ENCODE results near the gene ZNF217.
"Not testable (repeated sequence)": the region's sequence is repeated elsewhere in the genome, so short reads cannot be mapped to it uniquely, and the experiment has no call there.

Gene ZNF217

DNA sequence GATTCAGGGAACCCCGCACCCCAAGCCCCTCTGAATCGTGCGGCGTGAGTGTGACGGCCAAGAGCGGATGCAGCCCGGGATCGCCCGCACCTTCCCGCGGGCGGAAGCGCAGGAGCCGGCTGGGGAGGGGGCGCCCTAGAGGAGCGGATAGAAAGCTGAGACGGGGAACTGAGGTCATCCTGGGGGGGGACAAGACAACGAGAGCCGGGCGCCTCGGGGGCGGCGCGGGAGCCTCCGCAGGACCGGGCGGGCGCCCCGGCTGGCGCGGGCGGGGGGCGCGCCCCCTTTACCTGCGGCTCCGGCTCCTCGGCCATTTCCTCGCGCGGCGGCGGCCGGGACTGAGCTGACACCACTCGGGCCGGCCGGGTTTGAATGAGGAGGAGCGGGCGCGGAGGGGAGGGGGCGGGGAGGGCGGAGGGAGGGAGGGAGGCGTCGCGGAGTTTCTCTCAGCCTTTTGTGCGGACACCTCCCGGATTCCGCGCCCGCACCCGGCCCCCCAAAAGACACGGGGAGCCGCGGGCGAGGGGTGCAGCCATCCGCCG is at the start of gene ZNF217:
Gene ZNF217 (minus strand): TSS at position 374 of the 542 bp plus-strand sequence. CDS start 11,013 bp downstream, outside the sequence.
- H3K9me3 ChIP-seq (ENCODE audit: control insufficient read depth, low read depth, low read length); H3K27me3 ChIP-seq (ENCODE audit: control insufficient read depth, insufficient read depth, low read length); H3K36me3 ChIP-seq (ENCODE audit: control insufficient read depth, low read depth, low read length): not testable (repeated sequence)
- Histone ChIP-seq H3K9ac (ENCODE audit: low read length) (peak within 1 kb of the TSS; percentile 88), H3K27ac (ENCODE audit: low read length) (peak within 1 kb of the TSS; percentile 85), H3K4me3 (ENCODE audit: low read length) (peak within 1 kb of the TSS; percentile 81), H3K4me1 (ENCODE audit: control insufficient read depth, low read depth, low read length) (peaks cover 45% of the 10 kb centered on the region)

DNA sequence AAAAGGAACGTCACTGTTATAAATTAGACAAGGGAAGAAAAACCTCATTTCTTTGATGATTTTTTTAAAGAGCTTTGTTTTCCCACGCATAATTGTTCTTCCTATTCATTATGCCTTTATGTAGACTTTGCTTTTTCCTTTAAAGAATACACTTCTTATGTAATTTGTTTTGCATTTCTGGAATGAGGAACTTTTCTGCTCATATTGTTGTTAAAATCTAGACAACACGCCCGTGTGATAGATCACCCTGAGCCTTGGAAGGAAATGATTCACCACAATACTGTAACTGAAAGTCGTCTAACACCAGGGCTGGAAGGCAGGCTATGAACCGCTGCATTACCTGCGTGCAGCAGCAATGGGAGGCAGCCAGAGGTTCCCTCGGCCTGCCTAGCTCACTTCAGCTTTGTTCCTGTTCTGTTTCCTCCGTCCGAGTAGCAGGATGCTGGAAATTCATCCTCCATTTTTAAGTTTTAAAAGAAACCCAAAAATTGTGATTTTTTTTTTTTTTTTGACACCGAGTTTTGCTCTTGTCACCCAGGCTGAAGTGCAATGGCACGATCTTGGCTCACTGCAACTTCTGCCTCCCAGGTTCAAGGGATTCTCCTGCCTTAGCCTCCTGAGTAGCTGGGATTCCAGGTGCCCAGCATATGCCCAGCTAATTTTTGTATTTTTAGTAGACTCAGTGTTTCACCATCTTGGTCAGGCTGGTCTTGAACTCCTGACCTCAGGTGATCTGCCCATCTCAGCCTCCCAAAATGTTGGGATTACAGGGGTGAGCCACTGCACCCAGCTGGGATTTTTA is 49.6 kb upstream of the ZNF217 start:
- Histone ChIP-seq H3K9me3 (ENCODE audit: control insufficient read depth, low read depth, low read length) (no peaks in the 10 kb centered on the region), H3K9ac (ENCODE audit: low read length) (no peak overlapping the region), H3K27me3 (ENCODE audit: control insufficient read depth, insufficient read depth, low read length) (no peaks in the 10 kb centered on the region), H3K4me3 (ENCODE audit: low read length) (no peak overlapping the region), H3K4me1 (ENCODE audit: control insufficient read depth, low read depth, low read length) (peaks cover 9% of the 10 kb centered on the region), H3K27ac (ENCODE audit: low read length) (no peak overlapping the region), H3K36me3 (ENCODE audit: control insufficient read depth, low read depth, low read length) (no peaks in the 10 kb centered on the region)

DNA sequence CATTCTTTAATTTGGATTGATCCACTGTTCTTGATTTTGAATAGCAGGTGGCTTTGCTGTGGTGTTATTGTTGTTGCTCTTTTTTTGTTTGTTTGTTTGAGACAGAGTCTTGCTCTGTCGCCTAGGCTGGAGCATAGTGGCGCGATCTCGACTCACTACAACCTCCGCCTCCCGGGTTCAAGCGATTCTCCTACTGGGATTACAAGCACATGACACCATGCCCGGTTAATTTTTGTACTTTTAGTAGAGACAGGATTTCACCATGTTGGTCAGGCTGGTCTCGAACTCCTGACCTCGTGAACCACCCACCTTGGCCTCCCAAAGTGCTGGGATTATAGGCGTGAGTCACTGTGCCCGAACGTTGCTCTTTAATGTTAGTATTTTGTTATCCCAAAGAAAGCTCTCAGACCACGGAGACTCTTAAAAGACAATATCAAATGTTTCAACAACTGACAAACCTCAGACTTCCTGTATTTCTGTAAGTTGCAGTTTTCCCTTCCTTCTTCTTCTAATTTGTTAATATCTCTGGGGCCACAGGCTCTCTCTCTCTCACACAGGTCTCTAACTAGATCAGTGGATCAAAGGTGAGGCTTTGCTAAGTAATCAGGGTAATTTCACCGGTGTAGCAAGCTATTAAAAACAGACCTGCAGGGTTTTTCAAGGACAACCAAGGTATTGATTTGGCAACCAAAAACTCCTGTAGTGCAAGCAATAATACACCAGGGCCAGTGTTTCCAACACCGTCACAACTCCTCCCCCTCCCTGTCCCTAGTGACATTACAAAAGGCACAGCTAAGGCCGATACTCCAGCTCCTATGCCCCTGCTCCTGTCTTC is 48.8 kb upstream of the ZNF217 start:
- Histone ChIP-seq H3K4me3 (ENCODE audit: low read length) (no peak overlapping the region), H3K27me3 (ENCODE audit: control insufficient read depth, insufficient read depth, low read length) (no peaks in the 10 kb centered on the region), H3K36me3 (ENCODE audit: control insufficient read depth, low read depth, low read length) (no peaks in the 10 kb centered on the region), H3K4me1 (ENCODE audit: control insufficient read depth, low read depth, low read length) (peaks cover 9% of the 10 kb centered on the region), H3K9ac (ENCODE audit: low read length) (no peak overlapping the region), H3K9me3 (ENCODE audit: control insufficient read depth, low read depth, low read length) (no peaks in the 10 kb centered on the region), H3K27ac (ENCODE audit: low read length) (no peak overlapping the region)

DNA sequence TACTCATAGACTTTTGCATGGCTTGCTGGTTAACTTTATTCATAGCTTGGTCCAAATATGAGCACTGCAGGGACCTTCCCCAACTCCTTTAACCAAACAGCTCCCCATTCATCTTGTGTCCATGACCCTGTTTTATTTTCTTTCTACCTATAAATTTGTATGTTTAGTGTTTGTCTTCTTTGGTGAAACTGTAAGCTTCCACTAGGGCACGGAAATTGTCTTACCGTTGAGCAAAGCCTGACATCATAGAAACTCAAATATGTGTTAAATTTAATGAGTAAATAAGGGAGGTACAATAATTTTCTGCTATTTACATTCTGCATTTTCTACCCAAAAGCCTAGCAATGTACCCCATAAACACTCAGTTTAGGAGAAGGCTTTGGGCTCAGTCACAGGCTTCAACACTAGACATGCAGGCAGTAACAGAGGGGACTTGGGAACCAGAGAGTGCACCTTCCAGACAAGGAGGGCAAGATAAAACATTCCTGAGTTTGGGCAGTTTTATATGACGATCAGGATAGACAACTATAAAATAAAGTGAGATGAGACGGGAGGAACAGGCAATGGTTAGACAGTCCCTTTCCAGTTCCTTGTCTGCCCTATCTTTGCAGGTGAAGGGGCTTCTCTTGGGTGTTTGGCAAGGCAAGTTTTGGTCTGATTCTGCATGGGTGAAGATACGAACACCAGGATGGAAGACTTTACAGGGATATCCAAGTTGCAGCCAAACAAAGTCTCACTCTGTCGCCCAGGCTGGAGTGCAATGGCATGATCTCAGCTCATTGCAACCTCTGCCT is 46.2 kb upstream of the ZNF217 start:
- H3K9me3 ChIP-seq (ENCODE audit: control insufficient read depth, low read depth, low read length): no peaks in the 10 kb centered on the region
- no peak overlapping the region for H3K4me3 ChIP-seq (ENCODE audit: low read length)
- H3K36me3 ChIP-seq (ENCODE audit: control insufficient read depth, low read depth, low read length): no peaks in the 10 kb centered on the region
- H3K27me3 ChIP-seq (ENCODE audit: control insufficient read depth, insufficient read depth, low read length): no peaks in the 10 kb centered on the region
- no peak overlapping the region for H3K9ac ChIP-seq (ENCODE audit: low read length)
- H3K27ac ChIP-seq (ENCODE audit: low read length): no peak overlapping the region
- peaks cover 9% of the 10 kb centered on the region for H3K4me1 ChIP-seq (ENCODE audit: control insufficient read depth, low read depth, low read length)

DNA sequence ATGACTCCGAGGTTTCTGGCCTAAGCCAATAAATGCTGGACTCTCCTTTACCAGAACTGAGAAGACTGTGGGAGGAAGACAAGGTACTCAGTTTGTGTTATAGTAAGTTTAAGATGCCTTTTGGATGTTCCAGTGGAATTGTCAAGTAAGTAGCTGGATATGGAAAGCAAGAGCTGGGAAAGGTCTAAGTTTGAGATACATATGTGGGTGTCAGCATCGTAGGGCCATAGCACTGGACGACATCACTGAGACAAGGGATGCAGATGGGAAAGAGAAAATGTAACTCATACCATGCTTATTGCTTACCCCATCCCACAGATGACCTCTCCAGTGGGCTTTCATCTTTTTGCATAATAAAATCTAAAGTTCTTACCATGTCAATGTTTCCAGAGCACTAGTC is 45.5 kb upstream of the ZNF217 start:
- Histone ChIP-seq H3K27me3 (ENCODE audit: control insufficient read depth, insufficient read depth, low read length) (no peaks in the 10 kb centered on the region), H3K9me3 (ENCODE audit: control insufficient read depth, low read depth, low read length) (no peaks in the 10 kb centered on the region), H3K9ac (ENCODE audit: low read length) (no peak overlapping the region), H3K27ac (ENCODE audit: low read length) (no peak overlapping the region), H3K36me3 (ENCODE audit: control insufficient read depth, low read depth, low read length) (no peaks in the 10 kb centered on the region), H3K4me1 (ENCODE audit: control insufficient read depth, low read depth, low read length) (peaks cover 9% of the 10 kb centered on the region), H3K4me3 (ENCODE audit: low read length) (no peak overlapping the region)

DNA sequence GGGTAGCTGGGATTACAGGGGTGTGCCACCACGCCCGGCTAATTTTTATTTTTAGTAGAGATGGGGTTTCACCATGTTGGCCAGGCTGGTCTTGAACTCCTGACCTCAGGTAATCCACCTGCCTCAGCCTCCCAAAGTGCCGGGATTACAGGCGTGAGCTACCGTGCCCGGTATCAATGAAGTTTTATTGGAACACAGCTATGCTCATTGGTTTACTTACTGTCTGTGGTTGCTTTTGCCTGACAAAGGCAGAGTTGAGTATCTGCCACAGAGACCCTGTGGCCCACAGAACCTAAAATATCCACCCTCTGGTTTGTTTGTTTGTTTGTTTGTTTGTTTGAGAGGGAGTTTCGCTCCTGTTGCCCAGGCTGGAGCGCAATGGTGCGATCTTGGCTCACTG is 43.7 kb upstream of the ZNF217 start:
- not testable (repeated sequence) for H3K9me3 ChIP-seq (ENCODE audit: control insufficient read depth, low read depth, low read length); H3K9ac ChIP-seq (ENCODE audit: low read length); H3K4me3 ChIP-seq (ENCODE audit: low read length); H3K36me3 ChIP-seq (ENCODE audit: control insufficient read depth, low read depth, low read length); H3K27me3 ChIP-seq (ENCODE audit: control insufficient read depth, insufficient read depth, low read length); H3K27ac ChIP-seq (ENCODE audit: low read length); H3K4me1 ChIP-seq (ENCODE audit: control insufficient read depth, low read depth, low read length)

DNA sequence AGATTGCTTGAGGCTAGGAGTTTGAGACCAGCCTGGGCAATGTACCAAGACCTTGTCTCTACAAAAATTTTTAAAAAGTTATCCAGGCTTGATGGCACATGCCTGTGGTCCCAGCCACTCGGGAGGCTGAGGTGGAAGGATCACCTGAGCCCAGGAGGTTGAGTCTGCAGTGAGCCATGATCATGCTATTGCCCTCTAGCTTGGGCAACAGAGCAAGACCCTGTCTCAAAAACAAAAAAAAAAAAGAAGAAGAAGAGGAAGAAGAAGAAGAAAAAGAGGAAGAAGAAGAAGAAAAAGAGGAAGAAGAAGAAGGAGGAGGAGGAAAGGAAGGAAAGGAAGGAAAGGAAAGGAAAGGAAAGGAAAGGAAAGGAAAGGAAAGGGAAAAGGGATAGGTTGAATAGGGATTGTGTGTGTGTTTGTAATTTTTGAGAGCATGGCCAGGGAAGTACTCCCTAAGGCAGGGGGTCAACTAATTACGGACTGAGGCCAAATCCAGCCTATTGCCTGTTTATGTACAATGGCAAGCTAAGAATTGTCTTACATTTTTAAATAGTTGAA is 43.0 kb upstream of the ZNF217 start:
- no peaks in the 10 kb centered on the region for H3K36me3 ChIP-seq (ENCODE audit: control insufficient read depth, low read depth, low read length)
- H3K9me3 ChIP-seq (ENCODE audit: control insufficient read depth, low read depth, low read length): no peaks in the 10 kb centered on the region
- H3K27me3 ChIP-seq (ENCODE audit: control insufficient read depth, insufficient read depth, low read length): no peaks in the 10 kb centered on the region
- no peak overlapping the region for H3K27ac ChIP-seq (ENCODE audit: low read length)
- H3K9ac ChIP-seq (ENCODE audit: low read length): no peak overlapping the region
- no peak overlapping the region for H3K4me3 ChIP-seq (ENCODE audit: low read length)
- H3K4me1 ChIP-seq (ENCODE audit: control insufficient read depth, low read depth, low read length): no peaks in the 10 kb centered on the region

DNA sequence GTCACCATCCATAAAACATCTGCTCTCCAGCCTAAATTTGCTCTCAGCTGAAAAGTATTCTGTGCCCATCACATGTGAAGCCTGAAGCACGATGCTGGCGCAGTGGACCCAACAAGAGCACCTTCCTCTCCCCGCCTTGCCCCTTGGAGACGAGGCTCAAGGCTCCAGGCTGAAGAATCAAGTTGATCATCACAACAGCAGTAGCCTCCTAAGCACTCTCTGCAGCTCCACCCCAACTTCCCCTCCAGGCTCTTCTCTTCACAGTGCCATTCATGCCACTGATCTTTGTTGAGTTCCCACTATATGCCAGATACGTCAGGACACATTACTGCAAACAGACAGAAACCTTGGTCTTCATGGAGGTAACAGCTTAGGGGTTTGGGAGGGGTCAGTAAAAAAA is 41.6 kb upstream of the ZNF217 start:
- Histone ChIP-seq H3K27ac (ENCODE audit: low read length) (no peak overlapping the region), H3K4me3 (ENCODE audit: low read length) (no peak overlapping the region), H3K36me3 (ENCODE audit: control insufficient read depth, low read depth, low read length) (no peaks in the 10 kb centered on the region), H3K27me3 (ENCODE audit: control insufficient read depth, insufficient read depth, low read length) (no peaks in the 10 kb centered on the region), H3K9me3 (ENCODE audit: control insufficient read depth, low read depth, low read length) (no peaks in the 10 kb centered on the region), H3K4me1 (ENCODE audit: control insufficient read depth, low read depth, low read length) (no peaks in the 10 kb centered on the region), H3K9ac (ENCODE audit: low read length) (no peak overlapping the region)

DNA sequence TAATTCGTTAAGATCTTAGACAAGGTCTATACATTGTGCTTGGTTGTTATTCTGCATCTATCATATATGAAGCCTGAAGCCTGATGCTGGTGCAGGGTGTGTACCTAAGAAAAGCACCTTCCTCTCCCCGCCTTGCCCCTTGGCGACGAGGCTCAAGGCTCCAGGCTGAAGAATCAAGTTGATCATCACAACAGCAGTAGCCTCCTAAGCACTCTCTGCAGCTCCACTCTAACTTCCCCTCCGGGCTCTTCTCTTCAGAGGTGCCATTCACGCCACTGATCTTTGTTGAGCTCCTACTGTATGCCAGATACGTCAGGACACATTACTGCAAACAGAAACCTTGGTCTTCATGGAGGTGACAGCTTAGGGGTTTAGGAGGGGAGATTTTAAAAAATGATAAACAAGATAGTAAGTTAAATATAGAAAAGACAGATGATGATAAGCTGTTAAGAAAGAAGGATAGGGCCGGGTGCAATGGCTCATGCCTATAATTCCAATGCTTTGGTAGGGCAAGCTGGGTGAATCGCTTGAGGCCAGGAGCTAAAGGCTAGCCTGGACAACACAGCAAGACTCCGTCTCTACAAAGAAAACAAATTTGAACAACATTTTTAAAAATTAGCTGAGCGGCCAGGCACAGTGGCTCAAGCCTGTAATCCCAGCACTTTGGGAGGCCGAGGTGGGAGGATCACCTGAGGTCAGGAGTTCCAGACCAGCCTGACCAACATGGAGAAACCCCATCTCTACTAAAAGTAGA is 38.4 kb upstream of the ZNF217 start:
- Histone ChIP-seq H3K27me3 (ENCODE audit: control insufficient read depth, insufficient read depth, low read length) (no peaks in the 10 kb centered on the region), H3K36me3 (ENCODE audit: control insufficient read depth, low read depth, low read length) (no peaks in the 10 kb centered on the region), H3K27ac (ENCODE audit: low read length) (no peak overlapping the region), H3K9me3 (ENCODE audit: control insufficient read depth, low read depth, low read length) (no peaks in the 10 kb centered on the region), H3K9ac (ENCODE audit: low read length) (no peak overlapping the region), H3K4me3 (ENCODE audit: low read length) (no peak overlapping the region), H3K4me1 (ENCODE audit: control insufficient read depth, low read depth, low read length) (no peaks in the 10 kb centered on the region)

DNA sequence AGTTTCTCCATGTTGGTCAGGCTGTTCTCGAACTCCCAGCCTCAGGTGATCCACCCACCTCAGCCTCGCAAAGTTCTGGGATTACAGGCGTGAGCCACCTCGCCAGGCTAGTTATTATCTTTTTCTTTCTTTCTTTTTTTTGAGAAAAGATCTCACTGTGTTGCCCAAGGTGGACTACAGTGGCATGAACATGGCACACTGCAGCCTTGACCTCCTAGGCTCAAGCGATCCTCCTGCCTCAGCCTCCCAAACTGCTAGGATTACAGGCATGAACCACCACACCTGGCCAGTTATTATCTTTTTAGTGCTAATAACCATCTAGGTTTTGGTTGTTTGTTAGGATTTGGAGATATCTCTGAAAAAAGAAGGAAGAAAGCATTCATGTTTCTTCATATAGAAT is 35.8 kb upstream of the ZNF217 start:
- H3K36me3 ChIP-seq (ENCODE audit: control insufficient read depth, low read depth, low read length): no peaks in the 10 kb centered on the region
- H3K9me3 ChIP-seq (ENCODE audit: control insufficient read depth, low read depth, low read length): no peaks in the 10 kb centered on the region
- no peaks in the 10 kb centered on the region for H3K4me1 ChIP-seq (ENCODE audit: control insufficient read depth, low read depth, low read length)
- no peak overlapping the region for H3K4me3 ChIP-seq (ENCODE audit: low read length)
- no peak overlapping the region for H3K27ac ChIP-seq (ENCODE audit: low read length)
- H3K27me3 ChIP-seq (ENCODE audit: control insufficient read depth, insufficient read depth, low read length): no peaks in the 10 kb centered on the region
- H3K9ac ChIP-seq (ENCODE audit: low read length): no peak overlapping the region
